ENCODE data around the gene PIK3C2G. TPM values are rescaled to one million over a fixed set of nuclear protein-coding genes. Genes with fewer than 3 reads are reported as not detected.

The PIK3C2G gene
- total RNA-seq, 1 donor from 2014 or later = 1.7 TPM

GRCh38 chr12:18284386-18284785 lies 23.1 kb downstream of the PIK3C2G start:
- intact Hi-C loops (cut with DNase I) = no loop called here
- H3K27ac ChIP-seq = no peak overlapping the region
- DNase-seq (ENCODE audit: extremely low spot score in 2 of 2) = no peak
- H3K9me3 ChIP-seq = no peaks in the 10 kb centered on the region
- H3K4me3 ChIP-seq = no peak overlapping the region
- H3K4me1 ChIP-seq = no peaks in the 10 kb centered on the region
- no peaks in the 10 kb centered on the region for H3K36me3 ChIP-seq
- TF ChIP-seq CTCF (IDR thresholded peaks at IDR 0.05) (no peak), POLR2A (IDR thresholded peaks at IDR 0.05) (no peak), POLR2AphosphoS5 (IDR thresholded peaks at IDR 0.05; ENCODE audit: insufficient read depth in 1 of 2, low read depth in 1 of 2) (no peak)
- no peaks in the 10 kb centered on the region for H3K27me3 ChIP-seq

- no peak for TF ChIP-seq CTCF (IDR thresholded peaks at IDR 0.05)
- no peak for DNase-seq (ENCODE audit: extremely low spot score in 2 of 2)
- Histone ChIP-seq H3K4me3 (no peak overlapping the region), H3K9me3 (no peaks in the 10 kb centered on the region), H3K4me1 (no peaks in the 10 kb centered on the region), H3K27me3 (no peaks in the 10 kb centered on the region), H3K36me3 (no peaks in the 10 kb centered on the region), H3K27ac (no peak overlapping the region)
- intact Hi-C loops (cut with DNase I) = no loop called here
These were observed 23.8 kb downstream of the PIK3C2G start for GRCh38 chr12:18285161-18285560.

GRCh38 chr12:18290386-18290785 lies 29.1 kb downstream of the PIK3C2G start:
- Histone ChIP-seq H3K36me3 (no peaks in the 10 kb centered on the region), H3K4me1 (no peaks in the 10 kb centered on the region), H3K27ac (no peak overlapping the region), H3K27me3 (no peaks in the 10 kb centered on the region), H3K4me3 (no peak overlapping the region), H3K9me3 (no peaks in the 10 kb centered on the region)
- intact Hi-C loops (cut with DNase I) = no loop called here
- TF ChIP-seq POLR2A (IDR thresholded peaks at IDR 0.05) (no peak), CTCF (IDR thresholded peaks at IDR 0.05) (no peak), POLR2AphosphoS5 (IDR thresholded peaks at IDR 0.05; ENCODE audit: insufficient read depth in 1 of 2, low read depth in 1 of 2) (no peak)
- DNase-seq (ENCODE audit: extremely low spot score in 2 of 2) = no peak

GRCh38 chr12:18294889-18295288 lies 33.6 kb downstream of the PIK3C2G start:
- Histone ChIP-seq H3K27ac (no peak overlapping the region), H3K9me3 (no peaks in the 10 kb centered on the region), H3K4me1 (no peaks in the 10 kb centered on the region), H3K27me3 (no peaks in the 10 kb centered on the region), H3K4me3 (no peak overlapping the region), H3K36me3 (no peaks in the 10 kb centered on the region)
- no peak for TF ChIP-seq CTCF (IDR thresholded peaks at IDR 0.05)
- no peak for TF ChIP-seq POLR2AphosphoS5 (IDR thresholded peaks at IDR 0.05; ENCODE audit: insufficient read depth in 1 of 2, low read depth in 1 of 2)
- TF ChIP-seq POLR2A (IDR thresholded peaks at IDR 0.05) = no peak
- no peak for DNase-seq (ENCODE audit: extremely low spot score in 2 of 2)
- intact Hi-C loops (cut with DNase I) = no loop called here

GRCh38 chr12:18296201-18296908 lies 35.0 kb downstream of the PIK3C2G start:
- DNase-seq (ENCODE audit: extremely low spot score in 2 of 2) = no peak
- TF ChIP-seq POLR2A (IDR thresholded peaks at IDR 0.05) (no peak), CTCF (IDR thresholded peaks at IDR 0.05) (no peak), POLR2AphosphoS5 (IDR thresholded peaks at IDR 0.05; ENCODE audit: insufficient read depth in 1 of 2, low read depth in 1 of 2) (no peak)
- Histone ChIP-seq H3K36me3 (no peaks in the 10 kb centered on the region), H3K27me3 (no peaks in the 10 kb centered on the region), H3K4me3 (peak overlapping the region; percentile 16 to 29), H3K27ac (peak overlapping the region; percentile 47), H3K9me3 (no peaks in the 10 kb centered on the region), H3K4me1 (no peaks in the 10 kb centered on the region)
- intact Hi-C loops (cut with DNase I) = no loop called here

Data from vagina (tissue), 2 donors.